Activated naive CD8-positive, alpha-beta T cell (primary cell): ENCODE data around the gene MYL12B.
"Not testable (repeated sequence)": the region's sequence is repeated elsewhere in the genome, so short reads cannot be mapped to it uniquely, and the experiment has no call there.

Source experiments
- H3K27ac Mint-ChIP-seq: one replicate; pipeline ENCODE4 v1.8.0; 2021; ENCODE audit warnings: mixed read lengths
- H3K27me3 Mint-ChIP-seq: one replicate; pipeline ENCODE4 v1.8.0; 2021; ENCODE audit warnings: mixed read lengths
- H3K36me3 Mint-ChIP-seq: one replicate; pipeline ENCODE4 v1.8.0; 2021; ENCODE audit warnings: mixed read lengths
- H3K4me1 Mint-ChIP-seq: one replicate; pipeline ENCODE4 v1.8.0; 2021; ENCODE audit warnings: low read depth, mixed read lengths
- H3K4me3 Mint-ChIP-seq: one replicate; pipeline ENCODE4 v1.8.0; 2021; ENCODE audit warnings: mild to moderate bottlenecking, mixed read lengths
- H3K9me3 Mint-ChIP-seq: one replicate; pipeline ENCODE4 v1.8.0; 2021; ENCODE audit warnings: low read depth, mixed read lengths

The MYL12B gene

GRCh38 chr18:3293196-3293951 lies 31.4 kb downstream of the MYL12B start:
- H3K36me3 Mint-ChIP-seq: peaks cover 17% of the 10 kb centered on the region
- no peaks in the 10 kb centered on the region for H3K27me3 Mint-ChIP-seq
- peaks cover 25% of the 10 kb centered on the region for H3K9me3 Mint-ChIP-seq
- no peak overlapping the region for H3K27ac Mint-ChIP-seq
- no peak overlapping the region for H3K4me3 Mint-ChIP-seq
- peaks cover 7% of the 10 kb centered on the region for H3K4me1 Mint-ChIP-seq

GRCh38 chr18:3294435-3295080 lies 32.6 kb downstream of the MYL12B start:
- Mint-ChIP-seq H3K4me3 (no peak overlapping the region), H3K27ac (no peak overlapping the region), H3K9me3 (peaks cover 25% of the 10 kb centered on the region), H3K36me3 (peaks cover 17% of the 10 kb centered on the region), H3K4me1 (peaks cover 7% of the 10 kb centered on the region), H3K27me3 (no peaks in the 10 kb centered on the region)

GRCh38 chr18:3297025-3297984 lies 35.4 kb downstream of the MYL12B start:
- peaks cover 13% of the 10 kb centered on the region for H3K27me3 Mint-ChIP-seq
- peaks cover 7% of the 10 kb centered on the region for H3K4me1 Mint-ChIP-seq
- H3K9me3 Mint-ChIP-seq: peaks cover 6% of the 10 kb centered on the region
- peak overlapping the region; percentile 97 for H3K4me3 Mint-ChIP-seq
- H3K27ac Mint-ChIP-seq: peak overlapping the region; percentile 92
- H3K36me3 Mint-ChIP-seq: peaks cover 2% of the 10 kb centered on the region

GRCh38 chr18:3304832-3305231 lies 42.9 kb downstream of the MYL12B start:
- Mint-ChIP-seq H3K4me3 (no peak overlapping the region), H3K27ac (peak overlapping the region; percentile 61), H3K4me1 (peaks cover 12% of the 10 kb centered on the region), H3K27me3 (peaks cover 15% of the 10 kb centered on the region), H3K36me3 (no peaks in the 10 kb centered on the region), H3K9me3 (no peaks in the 10 kb centered on the region)

GRCh38 chr18:3305354-3305762 lies 43.4 kb downstream of the MYL12B start:
- H3K27ac Mint-ChIP-seq: peak overlapping the region; percentile 75
- peaks cover 12% of the 10 kb centered on the region for H3K4me1 Mint-ChIP-seq
- H3K36me3 Mint-ChIP-seq: no peaks in the 10 kb centered on the region
- H3K4me3 Mint-ChIP-seq: peak overlapping the region; percentile 11
- H3K27me3 Mint-ChIP-seq: peaks cover 12% of the 10 kb centered on the region
- H3K9me3 Mint-ChIP-seq: no peaks in the 10 kb centered on the region

- H3K9me3 Mint-ChIP-seq: no peaks in the 10 kb centered on the region
- peaks cover 8% of the 10 kb centered on the region for H3K27me3 Mint-ChIP-seq
- peak overlapping the region; percentile 75 for H3K27ac Mint-ChIP-seq
- H3K36me3 Mint-ChIP-seq: no peaks in the 10 kb centered on the region
- peaks cover 12% of the 10 kb centered on the region for H3K4me1 Mint-ChIP-seq
- H3K4me3 Mint-ChIP-seq: no peak overlapping the region
Observed at GRCh38 chr18:3305933-3306332, 44.0 kb downstream of the MYL12B start.

- H3K9me3 Mint-ChIP-seq: no peaks in the 10 kb centered on the region
- H3K36me3 Mint-ChIP-seq: no peaks in the 10 kb centered on the region
- H3K4me1 Mint-ChIP-seq: peaks cover 12% of the 10 kb centered on the region
- peaks cover 7% of the 10 kb centered on the region for H3K27me3 Mint-ChIP-seq
- H3K27ac Mint-ChIP-seq: no peak overlapping the region
- H3K4me3 Mint-ChIP-seq: no peak overlapping the region
Observed at GRCh38 chr18:3306391-3306790, 44.5 kb downstream of the MYL12B start.

GRCh38 chr18:3313685-3314084 lies 51.8 kb downstream of the MYL12B start:
- H3K9me3 Mint-ChIP-seq: no peaks in the 10 kb centered on the region
- H3K4me3 Mint-ChIP-seq: no peak overlapping the region
- no peaks in the 10 kb centered on the region for H3K36me3 Mint-ChIP-seq
- no peak overlapping the region for H3K27ac Mint-ChIP-seq
- no peaks in the 10 kb centered on the region for H3K4me1 Mint-ChIP-seq
- H3K27me3 Mint-ChIP-seq: no peaks in the 10 kb centered on the region

- not testable (repeated sequence) for H3K4me1 Mint-ChIP-seq, H3K27ac Mint-ChIP-seq, H3K9me3 Mint-ChIP-seq, H3K4me3 Mint-ChIP-seq, H3K36me3 Mint-ChIP-seq, H3K27me3 Mint-ChIP-seq
Observed at GRCh38 chr18:3315344-3315743, 53.4 kb downstream of the MYL12B start.

GRCh38 chr18:3319399-3319798 lies 57.5 kb downstream of the MYL12B start:
- H3K4me1 Mint-ChIP-seq: no peaks in the 10 kb centered on the region
- H3K9me3 Mint-ChIP-seq: no peaks in the 10 kb centered on the region
- no peak overlapping the region for H3K4me3 Mint-ChIP-seq
- H3K36me3 Mint-ChIP-seq: no peaks in the 10 kb centered on the region
- H3K27ac Mint-ChIP-seq: no peak overlapping the region
- H3K27me3 Mint-ChIP-seq: peaks cover 3% of the 10 kb centered on the region

GRCh38 chr18:3319894-3320454 lies 58.0 kb downstream of the MYL12B start:
- Mint-ChIP-seq H3K27me3 (peaks cover 3% of the 10 kb centered on the region), H3K36me3 (no peaks in the 10 kb centered on the region), H3K27ac (no peak overlapping the region), H3K4me1 (no peaks in the 10 kb centered on the region), H3K9me3 (no peaks in the 10 kb centered on the region), H3K4me3 (no peak overlapping the region)

GRCh38 chr18:3321133-3321812 lies 59.3 kb downstream of the MYL12B start:
- Mint-ChIP-seq H3K4me1 (no peaks in the 10 kb centered on the region), H3K27me3 (peaks cover 3% of the 10 kb centered on the region), H3K4me3 (no peak overlapping the region), H3K9me3 (no peaks in the 10 kb centered on the region), H3K36me3 (no peaks in the 10 kb centered on the region), H3K27ac (no peak overlapping the region)

- Mint-ChIP-seq H3K36me3 (no peaks in the 10 kb centered on the region), H3K27me3 (peaks cover 3% of the 10 kb centered on the region), H3K4me1 (no peaks in the 10 kb centered on the region), H3K27ac (no peak overlapping the region), H3K9me3 (no peaks in the 10 kb centered on the region), H3K4me3 (no peak overlapping the region)
Observed at GRCh38 chr18:3323900-3324299, 62.0 kb downstream of the MYL12B start.
